Mammary epithelial cell (primary cell): ENCODE data around the gene TENM4.

ENCODE experiments used
- CTCF ChIP-seq, 2 donors: IDR thresholded peaks in 1 of 2; conservative IDR thresholded peaks in 1 of 2; 2 replicates each; pipeline ENCODE4 v1.5.1; 2011 to 2012; ENCODE audit warnings: inconsistent platforms in 2 of 2, low read length in 2 of 2, mild to moderate bottlenecking in 2 of 2, control low read depth in 1 of 2, low read depth in 1 of 2; ENCODE audit not compliant: insufficient read depth in 1 of 2; ENCODE audit errors: extremely low read depth in 1 of 2
- EZH2 ChIP-seq: IDR thresholded peaks from 2 replicates; pipeline ENCODE4 v1.6.1; 2012; ENCODE audit warnings: low read length, inconsistent platforms, borderline replicate concordance

- TF ChIP-seq CTCF (conservative IDR thresholded peaks at IDR 0.05 in 1 of 2, IDR thresholded peaks at IDR 0.05 in 1 of 2; ENCODE audit: extremely low read depth in 1 of 2, insufficient read depth in 1 of 2, low read depth in 1 of 2, low read length in 2 of 2) (no peak), EZH2 (no peak)
These were observed 76.9 kb downstream of the TENM4 start for GRCh38 chr11:79363861-79364378.
